ENCODE measurements around the gene COL5A2. TPM values are rescaled to one million over a fixed set of nuclear protein-coding genes. Genes with fewer than 3 reads are reported as not detected.

Gene COL5A2
- total RNA-seq, 1 donor from 2014 or later: 0.23 TPM

- Mint-ChIP-seq H3K27me3 (ENCODE audit: low read depth) (no peaks in the 10 kb centered on the region), H3K9me3 (no peaks in the 10 kb centered on the region), H3K4me3 (ENCODE audit: low read depth) (no peak overlapping the region), H3K4me1 (ENCODE audit: low read depth) (no peaks in the 10 kb centered on the region), H3K36me3 (ENCODE audit: low read depth) (no peaks in the 10 kb centered on the region), H3K27ac (no peak overlapping the region)
- DNase-seq (ENCODE audit: low spot score): no peak
- intact Hi-C loops (cut with micrococcal nuclease): no loop called here
Measured at GRCh38 chr2:189047171-189047888, 132.2 kb downstream of the COL5A2 start.

- Mint-ChIP-seq H3K27me3 (ENCODE audit: low read depth) (no peaks in the 10 kb centered on the region), H3K36me3 (ENCODE audit: low read depth) (no peaks in the 10 kb centered on the region), H3K4me1 (ENCODE audit: low read depth) (no peaks in the 10 kb centered on the region), H3K9me3 (no peaks in the 10 kb centered on the region), H3K4me3 (ENCODE audit: low read depth) (no peak overlapping the region), H3K27ac (no peak overlapping the region)
- intact Hi-C loops (cut with micrococcal nuclease): no loop called here
- no peak for DNase-seq (ENCODE audit: low spot score)
Measured at GRCh38 chr2:189046320-189046719, 133.2 kb downstream of the COL5A2 start.

- H3K27me3 Mint-ChIP-seq (ENCODE audit: low read depth): no peaks in the 10 kb centered on the region
- no peak overlapping the region for H3K27ac Mint-ChIP-seq
- intact Hi-C loops (cut with micrococcal nuclease): no loop called here
- no peaks in the 10 kb centered on the region for H3K36me3 Mint-ChIP-seq (ENCODE audit: low read depth)
- no peak overlapping the region for H3K4me3 Mint-ChIP-seq (ENCODE audit: low read depth)
- no peaks in the 10 kb centered on the region for H3K4me1 Mint-ChIP-seq (ENCODE audit: low read depth)
- no peak for DNase-seq (ENCODE audit: low spot score)
- H3K9me3 Mint-ChIP-seq: no peaks in the 10 kb centered on the region
Measured at GRCh38 chr2:189045836-189046235, 133.7 kb downstream of the COL5A2 start.

GRCh38 chr2:189037518-189037917, 142.0 kb downstream of the COL5A2 start:
- no peaks in the 10 kb centered on the region for H3K9me3 Mint-ChIP-seq
- no peak for DNase-seq (ENCODE audit: low spot score)
- H3K27ac Mint-ChIP-seq: no peak overlapping the region
- H3K4me3 Mint-ChIP-seq (ENCODE audit: low read depth): no peak overlapping the region
- intact Hi-C loops (cut with micrococcal nuclease): no loop called here
- H3K36me3 Mint-ChIP-seq (ENCODE audit: low read depth): no peaks in the 10 kb centered on the region
- peaks cover 3% of the 10 kb centered on the region for H3K4me1 Mint-ChIP-seq (ENCODE audit: low read depth)
- H3K27me3 Mint-ChIP-seq (ENCODE audit: low read depth): no peaks in the 10 kb centered on the region

GRCh38 chr2:189024901-189025618, 154.5 kb downstream of the COL5A2 start:
- Mint-ChIP-seq H3K4me3 (ENCODE audit: low read depth) (no peak overlapping the region), H3K4me1 (ENCODE audit: low read depth) (no peaks in the 10 kb centered on the region), H3K9me3 (no peaks in the 10 kb centered on the region), H3K27ac (no peak overlapping the region), H3K27me3 (ENCODE audit: low read depth) (no peaks in the 10 kb centered on the region), H3K36me3 (ENCODE audit: low read depth) (no peaks in the 10 kb centered on the region)
- DNase-seq (ENCODE audit: low spot score): no peak
- intact Hi-C loops (cut with micrococcal nuclease): no loop called here

- H3K4me1 Mint-ChIP-seq (ENCODE audit: low read depth): no peaks in the 10 kb centered on the region
- intact Hi-C loops (cut with micrococcal nuclease): no loop called here
Measured at GRCh38 chr2:189022492-189022891, 157.1 kb downstream of the COL5A2 start.

GRCh38 chr2:189022053-189022481, 157.5 kb downstream of the COL5A2 start:
- Mint-ChIP-seq H3K4me1 (ENCODE audit: low read depth) (no peaks in the 10 kb centered on the region), H3K27me3 (ENCODE audit: low read depth) (no peaks in the 10 kb centered on the region), H3K27ac (no peak overlapping the region), H3K4me3 (ENCODE audit: low read depth) (no peak overlapping the region), H3K36me3 (ENCODE audit: low read depth) (no peaks in the 10 kb centered on the region), H3K9me3 (no peaks in the 10 kb centered on the region)
- no peak for DNase-seq (ENCODE audit: low spot score)
- intact Hi-C loops (cut with micrococcal nuclease): no loop called here

More at GRCh38 chr2:189022492-189022891, 157.1 kb downstream of the COL5A2 start:
- DNase-seq (ENCODE audit: low spot score): no peak
- Mint-ChIP-seq H3K9me3 (no peaks in the 10 kb centered on the region), H3K27ac (no peak overlapping the region), H3K27me3 (ENCODE audit: low read depth) (no peaks in the 10 kb centered on the region), H3K4me3 (ENCODE audit: low read depth) (no peak overlapping the region), H3K36me3 (ENCODE audit: low read depth) (no peaks in the 10 kb centered on the region)

- no peak for DNase-seq (ENCODE audit: low spot score)
- intact Hi-C loops (cut with micrococcal nuclease): no loop called here
- no peaks in the 10 kb centered on the region for H3K9me3 Mint-ChIP-seq
- H3K36me3 Mint-ChIP-seq (ENCODE audit: low read depth): no peaks in the 10 kb centered on the region
- H3K4me1 Mint-ChIP-seq (ENCODE audit: low read depth): no peaks in the 10 kb centered on the region
- H3K4me3 Mint-ChIP-seq (ENCODE audit: low read depth): no peak overlapping the region
- no peaks in the 10 kb centered on the region for H3K27me3 Mint-ChIP-seq (ENCODE audit: low read depth)
- no peak overlapping the region for H3K27ac Mint-ChIP-seq
Measured at GRCh38 chr2:189020179-189020578, 159.4 kb downstream of the COL5A2 start.

GRCh38 chr2:189018631-189019030, 160.9 kb downstream of the COL5A2 start:
- no peaks in the 10 kb centered on the region for H3K27me3 Mint-ChIP-seq (ENCODE audit: low read depth)
- no peaks in the 10 kb centered on the region for H3K36me3 Mint-ChIP-seq (ENCODE audit: low read depth)
- no peak overlapping the region for H3K4me3 Mint-ChIP-seq (ENCODE audit: low read depth)
- no peaks in the 10 kb centered on the region for H3K9me3 Mint-ChIP-seq
- no peak for DNase-seq (ENCODE audit: low spot score)
- H3K27ac Mint-ChIP-seq: no peak overlapping the region
- intact Hi-C loops (cut with micrococcal nuclease): no loop called here
- H3K4me1 Mint-ChIP-seq (ENCODE audit: low read depth): no peaks in the 10 kb centered on the region

GRCh38 chr2:189016311-189016861, 163.2 kb downstream of the COL5A2 start:
- Mint-ChIP-seq H3K9me3 (no peaks in the 10 kb centered on the region), H3K36me3 (ENCODE audit: low read depth) (no peaks in the 10 kb centered on the region), H3K4me3 (ENCODE audit: low read depth) (no peak overlapping the region), H3K4me1 (ENCODE audit: low read depth) (no peaks in the 10 kb centered on the region), H3K27ac (no peak overlapping the region), H3K27me3 (ENCODE audit: low read depth) (no peaks in the 10 kb centered on the region)
- no peak for DNase-seq (ENCODE audit: low spot score)
- intact Hi-C loops (cut with micrococcal nuclease): no loop called here

GRCh38 chr2:189015359-189015758, 164.2 kb downstream of the COL5A2 start:
- intact Hi-C loops (cut with micrococcal nuclease): no loop called here
- no peaks in the 10 kb centered on the region for H3K9me3 Mint-ChIP-seq
- no peaks in the 10 kb centered on the region for H3K36me3 Mint-ChIP-seq (ENCODE audit: low read depth)
- H3K27me3 Mint-ChIP-seq (ENCODE audit: low read depth): no peaks in the 10 kb centered on the region
- H3K27ac Mint-ChIP-seq: no peak overlapping the region
- DNase-seq (ENCODE audit: low spot score): no peak
- no peak overlapping the region for H3K4me3 Mint-ChIP-seq (ENCODE audit: low read depth)
- H3K4me1 Mint-ChIP-seq (ENCODE audit: low read depth): no peaks in the 10 kb centered on the region

GRCh38 chr2:189014449-189015138, 165.0 kb downstream of the COL5A2 start:
- DNase-seq (ENCODE audit: low spot score): no peak
- no peaks in the 10 kb centered on the region for H3K36me3 Mint-ChIP-seq (ENCODE audit: low read depth)
- no peak overlapping the region for H3K4me3 Mint-ChIP-seq (ENCODE audit: low read depth)
- no peak overlapping the region for H3K27ac Mint-ChIP-seq
- intact Hi-C loops (cut with micrococcal nuclease): no loop called here
- H3K9me3 Mint-ChIP-seq: no peaks in the 10 kb centered on the region
- H3K4me1 Mint-ChIP-seq (ENCODE audit: low read depth): no peaks in the 10 kb centered on the region
- H3K27me3 Mint-ChIP-seq (ENCODE audit: low read depth): no peaks in the 10 kb centered on the region
